Stimulated activated naive CD4-positive, alpha-beta T cell (primary cell): Measurements from ENCODE around the gene PPAN.

Experiments
- DNase-seq, 6 experiments: peaks; one replicate each; lab custom pipeline; 2025; lab: John Stamatoyannopoulos, UW

PPAN gene

GRCh38 chr19:10092648-10093294, 13.4 kb upstream of the PPAN start:
- DNase-seq: no peak

- DNase-seq: no peak
Measured at GRCh38 chr19:10093295-10094186, 12.6 kb upstream of the PPAN start.

- no peak for DNase-seq
Measured at GRCh38 chr19:10095622-10095947, 10.6 kb upstream of the PPAN start.

GRCh38 chr19:10095948-10096614, 10.1 kb upstream of the PPAN start:
- DNase-seq: peak; percentile 81 to 92 (median 86)

GRCh38 chr19:10096615-10096963, 9.6 kb upstream of the PPAN start:
- no peak for DNase-seq

- DNase-seq: no peak
Measured at GRCh38 chr19:10100163-10100785, 5.9 kb upstream of the PPAN start.

GRCh38 chr19:10102787-10103236, 3.4 kb upstream of the PPAN start:
- no peak for DNase-seq

GRCh38 chr19:10104130-10104513, 2.0 kb upstream of the PPAN start:
- no peak for DNase-seq

- peak; percentile 28 to 82 (median 74) for DNase-seq
Measured at GRCh38 chr19:10104665-10105508, 1.3 kb upstream of the PPAN start.

GRCh38 chr19:10105509-10106099, 558 bp upstream of the PPAN start:
- DNase-seq: peak in 4 of 6 experiments; percentile 38 to 68 (median 61)

- DNase-seq: no peak
Measured at GRCh38 chr19:10107254-10107653, 1.1 kb downstream of the PPAN start.

GRCh38 chr19:10107817-10108367, 1.7 kb downstream of the PPAN start:
- DNase-seq: no peak

GRCh38 chr19:10109528-10109927, 3.4 kb downstream of the PPAN start:
- DNase-seq: no peak

GRCh38 chr19:10110076-10110971, 4.2 kb downstream of the PPAN start:
- no peak for DNase-seq

GRCh38 chr19:10110972-10111317, 4.8 kb downstream of the PPAN start:
- no peak for DNase-seq

GRCh38 chr19:10111405-10111811, 5.2 kb downstream of the PPAN start, which contains the start of gene P2RY11:
Gene P2RY11, plus strand, starts transcription at chr19:10111693. Its CDS starts 29 bp downstream, at chr19:10111722.
- no peak for DNase-seq

GRCh38 chr19:10112037-10112761, 6.0 kb downstream of the PPAN start:
- DNase-seq: no peak

- peak in 5 of 6 experiments; percentile 38 to 50 (median 46) for DNase-seq
Measured at GRCh38 chr19:10112895-10113591, 6.9 kb downstream of the PPAN start.
